K562 (cell line): Measurements from ENCODE around the gene USP7. TPM values are rescaled to one million over a fixed set of nuclear protein-coding genes. Genes with fewer than 3 reads are reported as not detected.

Experiments used
- BRD9 ChIP-seq: fragments of 450-650 bp; IDR thresholded peaks from 2 replicates; pipeline ENCODE4 v1.6.1; 2018; ENCODE audit warnings: low read depth; ENCODE audit not compliant: partially characterized antibody
- CBFA2T2 ChIP-seq: fragments of 450-650 bp; conservative IDR thresholded peaks from 2 replicates; pipeline ENCODE4 v1.6.1; 2017; ENCODE audit warnings: mild to moderate bottlenecking
- HMG20B ChIP-seq: fragments of 250-450 bp; sonication (Bioruptor Pico); IDR thresholded peaks from 2 replicates; pipeline ENCODE4 v1.5.0; 2021; ENCODE audit warnings: mild to moderate bottlenecking
- HNRNPL ChIP-seq: fragments of 200-400 bp; formaldehyde crosslinking; IDR thresholded peaks from 2 replicates; pipeline ENCODE4 v1.6.1; 2017; ENCODE audit warnings: low read depth, mild to moderate bottlenecking, low read length
- RBM22 ChIP-seq: fragments of 200-400 bp; formaldehyde crosslinking; IDR thresholded peaks from 2 replicates; pipeline ENCODE4 v1.6.1; 2018; ENCODE audit warnings: low read length, low read depth; ENCODE audit not compliant: poor library complexity, severe bottlenecking
- RBM39 ChIP-seq: fragments of 200-400 bp; formaldehyde crosslinking; optimal IDR thresholded peaks from 2 replicates; pipeline ENCODE3; 2018; ENCODE audit warnings: low read depth, low read length
- SRSF1 ChIP-seq: fragments of 200-400 bp; formaldehyde crosslinking; IDR thresholded peaks from 2 replicates; pipeline ENCODE4 v1.6.1; 2017; ENCODE audit warnings: mild to moderate bottlenecking, low read depth, low read length, moderate library complexity
- ZNF217 ChIP-seq: sonication (generic); formaldehyde crosslinking; IDR thresholded peaks from 2 replicates; pipeline ENCODE4 v1.8.0; 2022; ENCODE audit warnings: mild to moderate bottlenecking, missing genetic modification reagents
- ZNF79 ChIP-seq: fragments of 250-450 bp; sonication (Bioruptor Pico); IDR thresholded peaks from 2 replicates; pipeline ENCODE4 v1.4.0; 2020; ENCODE audit warnings: low read depth, mild to moderate bottlenecking, moderate library complexity
- polyA plus RNA-seq, 8 experiments: library from polyadenylated mRNA; depleted of rRNA in 4 of 8; stranded (reverse) in 5 of 8; unstranded in 3 of 8; fragments of >200 nt; fragmentation: Nextera tagmentation in 2 of 8; fragmentation: Illumina TruSeq in 1 of 8; extraction: Ambion mirVana in 2 of 8; extraction: Trizol in 1 of 8; gene quantifications; 2 replicates each; pipeline versions ENCODE4 v1.2.1 to v1.2.3, GENCODE V29; 2011 to 2014; ENCODE audit warnings: inconsistent platforms in 1 of 8, missing spikeins in 1 of 8
- total RNA-seq, 7 experiments: library from RNA; depleted of rRNA in 6 of 7; stranded (reverse); fragments of >200 nt in 6 of 7; fragmentation: Illumina TruSeq in 2 of 7; extraction: Trizol in 2 of 7; gene quantifications; 2 replicates each; pipeline versions ENCODE4 v1.2.1 to v1.2.3, GENCODE V29; 2011 to 2021; ENCODE audit warnings: low replicate concordance in 1 of 7
- TF ChIP-seq, protein P1 (sequence below), 3 experiments: IDR thresholded peaks in 2 of 3; conservative IDR thresholded peaks in 1 of 3; 2 replicates each; pipeline ENCODE4 v1.5.1; 2011 to 2012; ENCODE audit warnings: low read length in 3 of 3, mild to moderate bottlenecking in 3 of 3, control low read depth in 2 of 3, improper control_type of control experiment in 1 of 3, inconsistent platforms in 1 of 3, low read depth in 1 of 3, mixed read lengths in 1 of 3, moderate library complexity in 1 of 3; ENCODE audit not compliant: insufficient read depth in 2 of 3
- TF ChIP-seq, protein P2 (sequence below): fragments of 250-450 bp; sonication (Bioruptor Pico); IDR thresholded peaks from 2 replicates; pipeline ENCODE4 v1.5.1; 2021; ENCODE audit warnings: mild to moderate bottlenecking
- TF ChIP-seq, protein P3 (sequence below): sonication (generic); formaldehyde crosslinking; IDR thresholded peaks from 2 replicates; pipeline ENCODE4 v1.8.1; 2023; ENCODE audit warnings: mild to moderate bottlenecking, missing genetic modification reagents
- TF ChIP-seq, protein P4 (sequence below): fragments of 250-450 bp; sonication (Bioruptor Pico); IDR thresholded peaks from 2 replicates; pipeline ENCODE4 v1.5.0; 2021; ENCODE audit warnings: mild to moderate bottlenecking, borderline replicate concordance
- TF ChIP-seq, protein P5 (sequence below): fragments of 450-650 bp; IDR thresholded peaks from 2 replicates; pipeline ENCODE4 v1.6.1; 2016; ENCODE audit warnings: antibody characterized with exemption

USP7 gene
- total and polyA plus RNA-seq, 9 of the 15 experiments (the other 6 are each of a cell fraction or from before 2014, with no cell fraction given) = 17.1 to 145 (median 57.9) TPM

DNA sequence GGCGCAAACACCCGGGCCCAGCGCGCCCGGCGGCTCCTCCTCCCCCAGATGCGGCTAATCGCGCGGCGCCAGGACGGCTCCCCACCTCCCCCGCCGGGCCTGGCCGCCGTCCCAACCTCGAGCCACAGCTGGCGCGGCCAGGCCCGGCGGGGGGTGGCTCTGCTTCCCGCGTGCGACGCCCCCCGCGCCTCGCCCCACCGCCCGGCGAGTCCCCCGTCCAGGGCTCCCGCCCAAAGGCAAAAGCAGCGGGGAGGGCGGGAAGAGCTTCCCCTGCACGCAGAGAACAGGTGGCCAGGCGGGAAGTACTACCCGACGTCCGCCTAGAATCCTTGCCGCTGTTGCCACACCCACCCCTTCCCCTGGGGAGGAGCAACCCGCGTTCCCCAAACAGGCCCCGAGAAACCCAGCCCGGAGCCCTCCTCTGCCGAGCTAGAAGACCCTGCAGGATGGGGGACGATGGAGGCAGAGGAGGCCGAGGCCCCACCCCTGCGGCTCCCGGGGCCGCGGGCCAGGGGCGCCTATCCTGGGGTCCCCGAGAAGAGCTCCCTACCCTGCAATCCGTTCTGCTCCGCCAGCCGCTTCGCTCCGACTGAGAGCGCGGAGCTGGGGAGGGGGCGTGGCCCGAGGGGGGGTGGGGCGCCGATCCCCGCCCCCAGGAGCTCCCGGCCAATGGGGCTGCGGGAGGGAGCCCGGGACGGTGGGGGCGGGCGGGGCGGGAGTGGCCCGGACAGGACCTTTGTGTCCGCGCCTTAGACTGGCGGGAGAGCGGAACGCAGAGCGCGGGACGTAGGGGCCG, 95.1 kb downstream of the USP7 start, which contains the start of gene CARHSP1 (continued):
- TF ChIP-seq, protein P1, sequence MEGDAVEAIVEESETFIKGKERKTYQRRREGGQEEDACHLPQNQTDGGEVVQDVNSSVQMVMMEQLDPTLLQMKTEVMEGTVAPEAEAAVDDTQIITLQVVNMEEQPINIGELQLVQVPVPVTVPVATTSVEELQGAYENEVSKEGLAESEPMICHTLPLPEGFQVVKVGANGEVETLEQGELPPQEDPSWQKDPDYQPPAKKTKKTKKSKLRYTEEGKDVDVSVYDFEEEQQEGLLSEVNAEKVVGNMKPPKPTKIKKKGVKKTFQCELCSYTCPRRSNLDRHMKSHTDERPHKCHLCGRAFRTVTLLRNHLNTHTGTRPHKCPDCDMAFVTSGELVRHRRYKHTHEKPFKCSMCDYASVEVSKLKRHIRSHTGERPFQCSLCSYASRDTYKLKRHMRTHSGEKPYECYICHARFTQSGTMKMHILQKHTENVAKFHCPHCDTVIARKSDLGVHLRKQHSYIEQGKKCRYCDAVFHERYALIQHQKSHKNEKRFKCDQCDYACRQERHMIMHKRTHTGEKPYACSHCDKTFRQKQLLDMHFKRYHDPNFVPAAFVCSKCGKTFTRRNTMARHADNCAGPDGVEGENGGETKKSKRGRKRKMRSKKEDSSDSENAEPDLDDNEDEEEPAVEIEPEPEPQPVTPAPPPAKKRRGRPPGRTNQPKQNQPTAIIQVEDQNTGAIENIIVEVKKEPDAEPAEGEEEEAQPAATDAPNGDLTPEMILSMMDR (IDR thresholded peaks at IDR 0.05 in 2 of 3, conservative IDR thresholded peaks at IDR 0.05 in 1 of 3; ENCODE audit: insufficient read depth in 2 of 3, low read depth in 1 of 3, low read length in 3 of 3) = no peak
- TF ChIP-seq HMG20B (CRISPR knock-in tag) (no peak), ZNF217 (CRISPR knock-in tag) (no peak), SRSF1 (no peak), BRD9 (no peak), RBM22 (no peak), RBM39 (no peak), ZNF79 (CRISPR knock-in tag) (no peak), HNRNPL (peak; percentile 78; the same call in 1 of the 2 replicates), CBFA2T2 (peak; percentile 80)
- TF ChIP-seq, protein P2, sequence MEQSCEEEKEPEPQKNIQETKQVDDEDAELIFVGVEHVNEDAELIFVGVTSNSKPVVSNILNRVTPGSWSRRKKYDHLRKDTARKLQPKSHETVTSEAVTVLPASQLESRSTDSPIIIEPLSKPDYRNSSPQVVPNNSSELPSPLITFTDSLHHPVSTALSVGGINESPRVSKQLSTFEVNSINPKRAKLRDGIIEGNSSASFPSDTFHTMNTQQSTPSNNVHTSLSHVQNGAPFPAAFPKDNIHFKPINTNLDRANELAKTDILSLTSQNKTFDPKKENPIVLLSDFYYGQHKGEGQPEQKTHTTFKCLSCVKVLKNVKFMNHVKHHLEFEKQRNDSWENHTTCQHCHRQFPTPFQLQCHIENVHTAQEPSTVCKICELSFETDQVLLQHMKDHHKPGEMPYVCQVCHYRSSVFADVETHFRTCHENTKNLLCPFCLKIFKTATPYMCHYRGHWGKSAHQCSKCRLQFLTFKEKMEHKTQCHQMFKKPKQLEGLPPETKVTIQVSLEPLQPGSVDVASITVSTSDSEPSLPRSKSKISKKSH (CRISPR knock-in tag) = no peak
- TF ChIP-seq, protein P3, sequence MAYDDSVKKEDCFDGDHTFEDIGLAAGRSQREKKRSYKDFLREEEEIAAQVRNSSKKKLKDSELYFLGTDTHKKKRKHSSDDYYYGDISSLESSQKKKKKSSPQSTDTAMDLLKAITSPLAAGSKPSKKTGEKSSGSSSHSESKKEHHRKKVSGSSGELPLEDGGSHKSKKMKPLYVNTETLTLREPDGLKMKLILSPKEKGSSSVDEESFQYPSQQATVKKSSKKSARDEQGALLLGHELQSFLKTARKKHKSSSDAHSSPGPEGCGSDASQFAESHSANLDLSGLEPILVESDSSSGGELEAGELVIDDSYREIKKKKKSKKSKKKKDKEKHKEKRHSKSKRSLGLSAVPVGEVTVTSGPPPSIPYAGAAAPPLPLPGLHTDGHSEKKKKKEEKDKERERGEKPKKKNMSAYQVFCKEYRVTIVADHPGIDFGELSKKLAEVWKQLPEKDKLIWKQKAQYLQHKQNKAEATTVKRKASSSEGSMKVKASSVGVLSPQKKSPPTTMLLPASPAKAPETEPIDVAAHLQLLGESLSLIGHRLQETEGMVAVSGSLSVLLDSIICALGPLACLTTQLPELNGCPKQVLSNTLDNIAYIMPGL (CRISPR knock-in tag) = no peak
- TF ChIP-seq, protein P4, sequence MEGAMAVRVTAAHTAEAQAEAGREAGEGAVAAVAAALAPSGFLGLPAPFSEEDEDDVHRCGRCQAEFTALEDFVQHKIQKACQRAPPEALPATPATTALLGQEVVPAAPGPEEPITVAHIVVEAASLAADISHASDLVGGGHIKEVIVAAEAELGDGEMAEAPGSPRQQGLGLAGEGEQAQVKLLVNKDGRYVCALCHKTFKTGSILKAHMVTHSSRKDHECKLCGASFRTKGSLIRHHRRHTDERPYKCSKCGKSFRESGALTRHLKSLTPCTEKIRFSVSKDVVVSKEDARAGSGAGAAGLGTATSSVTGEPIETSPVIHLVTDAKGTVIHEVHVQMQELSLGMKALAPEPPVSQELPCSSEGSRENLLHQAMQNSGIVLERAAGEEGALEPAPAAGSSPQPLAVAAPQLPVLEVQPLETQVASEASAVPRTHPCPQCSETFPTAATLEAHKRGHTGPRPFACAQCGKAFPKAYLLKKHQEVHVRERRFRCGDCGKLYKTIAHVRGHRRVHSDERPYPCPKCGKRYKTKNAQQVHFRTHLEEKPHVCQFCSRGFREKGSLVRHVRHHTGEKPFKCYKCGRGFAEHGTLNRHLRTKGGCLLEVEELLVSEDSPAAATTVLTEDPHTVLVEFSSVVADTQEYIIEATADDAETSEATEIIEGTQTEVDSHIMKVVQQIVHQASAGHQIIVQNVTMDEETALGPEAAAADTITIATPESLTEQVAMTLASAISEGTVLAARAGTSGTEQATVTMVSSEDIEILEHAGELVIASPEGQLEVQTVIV (CRISPR knock-in tag) = no peak
- TF ChIP-seq, protein P5, sequence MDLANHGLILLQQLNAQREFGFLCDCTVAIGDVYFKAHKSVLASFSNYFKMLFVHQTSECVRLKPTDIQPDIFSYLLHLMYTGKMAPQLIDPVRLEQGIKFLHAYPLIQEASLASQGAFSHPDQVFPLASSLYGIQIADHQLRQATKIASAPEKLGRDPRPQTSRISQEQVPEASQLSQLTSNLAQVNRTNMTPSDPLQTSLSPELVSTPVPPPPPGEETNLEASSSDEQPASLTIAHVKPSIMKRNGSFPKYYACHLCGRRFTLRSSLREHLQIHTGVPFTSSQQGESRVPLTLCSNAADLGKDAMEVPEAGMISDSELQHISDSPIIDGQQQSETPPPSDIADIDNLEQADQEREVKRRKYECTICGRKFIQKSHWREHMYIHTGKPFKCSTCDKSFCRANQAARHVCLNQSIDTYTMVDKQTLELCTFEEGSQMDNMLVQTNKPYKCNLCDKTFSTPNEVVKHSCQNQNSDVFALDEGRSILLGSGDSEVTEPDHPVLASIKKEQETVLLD = no peak
